CD4-positive, alpha-beta T cell (primary cell): ENCODE measurements around the gene GTF2E1. TPM values are rescaled to one million over a fixed set of nuclear protein-coding genes. Genes with fewer than 3 reads are reported as not detected.

Experiments used
- ATAC-seq: fragments of 200-7000 bp; cut with Tn5 transposase; one replicate; pipeline ENCODE4 v1.10.0; 2022; ENCODE audit warnings: mild to moderate bottlenecking; ENCODE audit not compliant: poor library complexity
- CTCF ChIA-PET: fragments of 350-600 bp; sonication (Branson Sonifier 250); formaldehyde crosslinking; loops from one replicate; lab custom pipeline; 2021; ENCODE audit warnings: antibody characterized with exemption, inconsistent platforms; lab: Charles Lee
- POLR2A ChIA-PET: fragments of 350-600 bp; sonication (Branson Sonifier 250); formaldehyde crosslinking; loops from one replicate; lab custom pipeline; 2021; ENCODE audit warnings: antibody characterized with exemption, inconsistent platforms; lab: Charles Lee
- DNase-seq, 14 experiments: peaks; one replicate each; pipeline ENCODE4 v3.0.0-alpha.2; 2013 to 2020; ENCODE audit warnings: mixed read lengths in 2 of 14
- H3K27ac ChIP-seq, 2 donors: one replicate each; pipeline versions ENCODE4 v1.5.1 to v1.7.0; 2013; ENCODE audit warnings: low read length in 2 of 2, low read depth in 1 of 2, mild to moderate bottlenecking in 1 of 2
- H3K27me3 ChIP-seq, 2 experiments: 1 replicate in 1 of 2; 2 replicates in 1 of 2; pipeline versions ENCODE4 v1.6.1 to v1.7.0; 2013; ENCODE audit warnings: low read length in 2 of 2, control low read depth in 1 of 2, mild to moderate bottlenecking in 1 of 2, moderate library complexity in 1 of 2; ENCODE audit not compliant: insufficient read depth in 2 of 2, control insufficient read depth in 1 of 2
- H3K36me3 ChIP-seq: one replicate; pipeline ENCODE4 v1.6.1; 2013; ENCODE audit warnings: low read length, control low read depth; ENCODE audit not compliant: insufficient read depth
- H3K4me1 ChIP-seq: one replicate; pipeline ENCODE4 v1.6.1; 2013; ENCODE audit warnings: low read length, control low read depth; ENCODE audit not compliant: insufficient read depth
- H3K4me3 ChIP-seq: one replicate; pipeline ENCODE4 v1.5.1; 2013; ENCODE audit warnings: mild to moderate bottlenecking, low read length, moderate library complexity
- H3K9me3 ChIP-seq, 2 experiments: 1 replicate in 1 of 2; 2 replicates in 1 of 2; pipeline versions ENCODE4 v1.6.1 to v1.7.0; 2013; ENCODE audit warnings: low read length in 2 of 2, mild to moderate bottlenecking in 2 of 2, control low read depth in 1 of 2, moderate library complexity in 1 of 2; ENCODE audit not compliant: control insufficient read depth in 1 of 2, insufficient read depth in 1 of 2
- H3K27ac Mint-ChIP-seq: one replicate; pipeline ENCODE4 v1.8.0; 2020; ENCODE audit warnings: mixed read lengths
- H3K27me3 Mint-ChIP-seq: one replicate; pipeline ENCODE4 v1.8.0; 2021; ENCODE audit warnings: mixed read lengths
- H3K36me3 Mint-ChIP-seq: one replicate; pipeline ENCODE4 v1.8.0; 2021; ENCODE audit warnings: low read depth, mixed read lengths
- H3K4me1 Mint-ChIP-seq: one replicate; pipeline ENCODE4 v1.8.0; 2021; ENCODE audit warnings: low read depth, mixed read lengths
- H3K4me3 Mint-ChIP-seq: one replicate; pipeline ENCODE4 v1.8.0; 2020; ENCODE audit warnings: mild to moderate bottlenecking, mixed read lengths
- H3K9me3 Mint-ChIP-seq: one replicate; pipeline ENCODE4 v1.8.0; 2020; ENCODE audit warnings: mixed read lengths
- intact Hi-C, 2 experiments: fragments of 100-400 bp; cut with DNase I in 1 of 2; cut with micrococcal nuclease in 1 of 2; formaldehyde crosslinking; loops; one replicate each; pipeline versions ENCODE4 v1.15.1 to v1.9.0; 2023 to 2025; cut with DNase I, micrococcal nuclease
- total RNA-seq, 174 experiments: library from RNA in 2 of 174; stranded (reverse) in 2 of 174; gene quantifications; one replicate each; pipeline ENCODE4 v1.2.3 and lab custom pipeline; 2021 to 2026
- TF ChIP-seq, protein P1 (sequence below): fragments of 200-600 bp; IDR thresholded peaks from one replicate; pipeline ENCODE4 v1.8.0; 2022; ENCODE audit warnings: antibody characterized with exemption, mild to moderate bottlenecking

Gene GTF2E1
- total RNA-seq, 2 experiments from 2014 or later, result 6.3 to 7.5 TPM

DNA sequence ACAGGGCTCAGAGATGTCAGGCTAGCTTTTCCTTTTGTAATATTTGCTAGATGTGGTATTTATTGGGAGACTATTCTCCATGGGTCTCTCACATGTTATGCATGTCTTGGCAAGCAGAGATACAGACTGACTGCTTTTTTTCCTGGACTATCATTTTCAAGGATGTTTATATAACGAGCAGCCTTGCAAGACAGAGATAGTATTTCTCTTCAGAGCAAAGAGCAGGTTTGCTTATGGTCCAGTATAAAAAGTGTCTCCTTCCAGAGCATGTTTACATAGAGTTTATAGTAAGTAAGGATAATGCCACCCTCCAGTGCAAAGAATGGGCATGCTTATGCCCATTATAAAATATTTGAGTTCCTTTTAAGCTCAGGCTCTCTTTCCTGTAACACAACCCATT lies 24.6 kb downstream of the GTF2E1 start:
- Mint-ChIP-seq H3K9me3 (no peaks in the 10 kb centered on the region), H3K27me3 (no peaks in the 10 kb centered on the region), H3K4me3 (no peak overlapping the region), H3K4me1 (peaks cover 53% of the 10 kb centered on the region), H3K36me3 (peaks cover 25% of the 10 kb centered on the region), H3K27ac (no peak overlapping the region)
- H3K27me3 ChIP-seq, result no peaks in the 10 kb centered on the region
- H3K27ac ChIP-seq, result no peak overlapping the region
- DNase-seq (no peak), ATAC-seq (no peak)
- no peak overlapping the region for H3K4me3 ChIP-seq
- CTCF ChIA-PET, result no interaction called here
- intact Hi-C loops, result no loop called here
- peaks cover 16% of the 10 kb centered on the region for H3K36me3 ChIP-seq
- no peaks in the 10 kb centered on the region for H3K4me1 ChIP-seq
- POLR2A ChIA-PET, result interaction anchor here (1.4 kb wide), 1 partner anchor 171 kb away, joined by 4 read pairs; the partner anchor contains the start of gene NDUFB4
- TF ChIP-seq, protein P1, sequence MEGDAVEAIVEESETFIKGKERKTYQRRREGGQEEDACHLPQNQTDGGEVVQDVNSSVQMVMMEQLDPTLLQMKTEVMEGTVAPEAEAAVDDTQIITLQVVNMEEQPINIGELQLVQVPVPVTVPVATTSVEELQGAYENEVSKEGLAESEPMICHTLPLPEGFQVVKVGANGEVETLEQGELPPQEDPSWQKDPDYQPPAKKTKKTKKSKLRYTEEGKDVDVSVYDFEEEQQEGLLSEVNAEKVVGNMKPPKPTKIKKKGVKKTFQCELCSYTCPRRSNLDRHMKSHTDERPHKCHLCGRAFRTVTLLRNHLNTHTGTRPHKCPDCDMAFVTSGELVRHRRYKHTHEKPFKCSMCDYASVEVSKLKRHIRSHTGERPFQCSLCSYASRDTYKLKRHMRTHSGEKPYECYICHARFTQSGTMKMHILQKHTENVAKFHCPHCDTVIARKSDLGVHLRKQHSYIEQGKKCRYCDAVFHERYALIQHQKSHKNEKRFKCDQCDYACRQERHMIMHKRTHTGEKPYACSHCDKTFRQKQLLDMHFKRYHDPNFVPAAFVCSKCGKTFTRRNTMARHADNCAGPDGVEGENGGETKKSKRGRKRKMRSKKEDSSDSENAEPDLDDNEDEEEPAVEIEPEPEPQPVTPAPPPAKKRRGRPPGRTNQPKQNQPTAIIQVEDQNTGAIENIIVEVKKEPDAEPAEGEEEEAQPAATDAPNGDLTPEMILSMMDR, result no peak
- H3K9me3 ChIP-seq, result no peaks in the 10 kb centered on the region

DNA sequence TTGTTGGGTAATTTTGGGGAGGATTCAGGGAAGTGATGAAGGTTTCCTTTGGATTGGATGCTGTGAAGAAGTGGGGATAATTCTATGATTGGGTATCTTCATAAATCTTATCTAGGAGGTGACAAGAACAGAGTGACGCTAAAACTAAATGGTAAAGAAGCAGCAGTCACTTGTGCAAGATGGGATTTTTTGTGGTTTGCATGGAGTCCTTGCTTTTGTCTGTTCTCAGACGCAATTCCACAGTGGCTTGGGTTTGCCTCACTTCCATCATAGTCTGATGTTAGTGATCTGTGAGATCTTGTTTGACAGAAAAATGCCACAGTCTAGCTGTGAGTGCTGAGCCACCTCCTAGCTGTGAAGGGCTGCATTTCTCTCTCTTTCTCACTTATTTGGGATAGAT lies 26.9 kb downstream of the GTF2E1 start:
- Histone ChIP-seq H3K4me1 (no peaks in the 10 kb centered on the region), H3K4me3 (no peak overlapping the region), H3K9me3 (no peaks in the 10 kb centered on the region), H3K27me3 (no peaks in the 10 kb centered on the region), H3K36me3 (peaks cover 27% of the 10 kb centered on the region), H3K27ac (no peak overlapping the region)
- no peaks in the 10 kb centered on the region for H3K27me3 Mint-ChIP-seq
- TF ChIP-seq, protein P1, result no peak
- peaks cover 35% of the 10 kb centered on the region for H3K4me1 Mint-ChIP-seq
- H3K36me3 Mint-ChIP-seq, result peaks cover 32% of the 10 kb centered on the region
- no peaks in the 10 kb centered on the region for H3K9me3 Mint-ChIP-seq
- DNase-seq, result no peak
- intact Hi-C loops, result no loop called here
- no peak overlapping the region for H3K27ac Mint-ChIP-seq
- ChIA-PET POLR2A (no interaction called here), CTCF (interaction anchor here (0.6 kb wide), 1 partner anchor 32 kb away, joined by 3 read pairs; no protein-coding TSS in a partner anchor)
- H3K4me3 Mint-ChIP-seq, result no peak overlapping the region
- no peak for ATAC-seq

DNA sequence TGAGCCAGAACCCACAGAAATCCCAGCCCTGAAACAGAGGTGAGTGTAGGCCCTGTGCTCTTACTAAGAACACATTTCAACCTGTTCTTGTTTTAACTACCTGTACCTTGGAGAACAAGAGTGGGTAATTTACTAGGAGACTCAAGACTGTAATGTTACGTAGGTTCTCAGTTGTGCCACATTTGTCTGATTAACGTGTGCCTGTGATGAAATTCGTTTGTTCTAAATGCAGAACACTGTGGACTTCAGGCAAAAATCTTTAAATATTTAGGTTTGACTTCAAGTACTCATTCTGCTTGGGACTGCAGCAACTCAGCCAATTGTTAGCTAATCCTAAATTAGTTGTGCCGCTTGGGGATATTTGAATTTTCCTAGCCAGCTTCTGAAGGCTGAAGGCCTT lies 28.3 kb downstream of the GTF2E1 start:
- Histone ChIP-seq H3K27me3 (no peaks in the 10 kb centered on the region), H3K4me3 (no peak overlapping the region), H3K4me1 (no peaks in the 10 kb centered on the region), H3K9me3 (no peaks in the 10 kb centered on the region), H3K27ac (no peak overlapping the region), H3K36me3 (peaks cover 38% of the 10 kb centered on the region)
- POLR2A ChIA-PET, result no interaction called here
- ATAC-seq (no peak), DNase-seq (no peak)
- H3K4me1 Mint-ChIP-seq, result peaks cover 28% of the 10 kb centered on the region
- intact Hi-C loops, result no loop called here
- H3K36me3 Mint-ChIP-seq, result peaks cover 32% of the 10 kb centered on the region
- H3K9me3 Mint-ChIP-seq, result no peaks in the 10 kb centered on the region
- TF ChIP-seq, protein P1, result no peak
- CTCF ChIA-PET, result no interaction called here
- no peak overlapping the region for H3K27ac Mint-ChIP-seq
- no peaks in the 10 kb centered on the region for H3K27me3 Mint-ChIP-seq
- H3K4me3 Mint-ChIP-seq, result no peak overlapping the region
